Purkinje cell (primary cell): ENCODE results near the gene ZNF568. TPM values are rescaled to one million over a fixed set of nuclear protein-coding genes. Genes with fewer than 3 reads are reported as not detected.

Source experiments
- polyA plus RNA-seq: library from polyadenylated mRNA; unstranded; fragments of >200 nt; fragmentation: Nextera tagmentation; gene quantifications from 2 replicates; pipeline ENCODE4 v1.2.1, GENCODE V29; 2014

ZNF568 gene
- polyA plus RNA-seq, result 8.0 and 13.4 TPM in 2 replicates

DNA sequence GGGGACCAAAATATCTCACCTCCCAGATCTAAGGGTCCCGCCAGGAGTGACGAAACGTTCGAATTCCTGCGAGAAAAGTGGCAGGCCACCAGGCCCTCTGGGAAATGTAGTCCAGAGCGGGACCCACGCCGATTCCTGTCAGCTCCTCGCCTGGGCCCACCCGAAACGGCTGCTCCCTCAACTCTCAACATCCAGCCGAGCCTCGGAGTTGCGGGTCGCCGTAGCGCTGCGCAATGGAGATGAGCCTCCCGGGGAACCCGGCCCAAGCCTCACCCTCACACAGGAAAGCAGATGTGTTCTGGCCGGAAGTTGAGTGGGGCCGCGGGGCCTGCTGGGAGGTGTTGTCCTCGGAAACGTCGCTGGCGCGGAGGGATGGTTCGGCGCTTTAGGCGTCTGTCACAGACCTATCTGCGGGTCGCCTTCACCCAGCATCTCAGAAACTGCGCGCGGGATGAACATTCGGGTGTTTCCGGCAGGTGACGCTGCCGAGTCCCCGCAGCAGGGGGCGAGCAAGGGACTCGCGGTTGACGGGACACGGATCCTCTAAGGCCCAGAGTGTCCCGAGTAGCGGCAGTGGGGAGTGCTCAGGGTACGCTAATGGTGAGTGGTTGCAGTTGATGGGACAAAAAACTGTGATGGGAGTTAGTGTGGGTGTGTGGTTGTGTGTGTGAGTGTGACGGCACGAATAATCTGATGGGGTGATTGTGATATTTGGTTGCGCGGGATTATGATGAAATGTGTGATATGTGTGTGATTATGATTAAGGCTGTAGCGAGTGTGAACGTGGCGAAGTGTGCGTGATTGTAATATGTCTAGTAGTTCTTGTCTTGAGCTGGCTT lies at the start of gene ZNF568, which contains the start of gene ZNF829:
Gene ZNF568, plus strand, starts transcription at position 341 of the 839 bp plus-strand sequence. CDS start 6,439 bp downstream, outside the sequence.
Gene ZNF829, minus strand, starts transcription at position 300 of the 839 bp plus-strand sequence. CDS start 1,124 bp downstream, outside the sequence.

Other genes starting within 250 kb of the ZNF568 start
- 2.6 and 6.4 TPM in 2 replicates for gene ZNF461, start 249.5 kb upstream of the ZNF568 start, polyA plus RNA-seq
- 6.9 and 15.1 TPM in 2 replicates for gene ZNF567, start 228.7 kb upstream of the ZNF568 start, polyA plus RNA-seq
- gene ZNF850, start 143.5 kb upstream of the ZNF568 start, polyA plus RNA-seq, result 0.17 and 0.25 TPM in 2 replicates
- gene ZNF790, start 77.9 kb upstream of the ZNF568 start, polyA plus RNA-seq, result 5.0 and 6.5 TPM in 2 replicates
- gene ZNF345, start 65.5 kb upstream of the ZNF568 start, polyA plus RNA-seq, result 9.2 and 11.3 TPM in 2 replicates
- gene ZNF829, start within 50 bp of the ZNF568 start, polyA plus RNA-seq, result 3.0 and 4.5 TPM in 2 replicates
- 37.0 and 44.0 TPM in 2 replicates for gene ZNF420, start 162.1 kb downstream of the ZNF568 start, polyA plus RNA-seq